GM21529 (cell line): ENCODE measurements around the gene MIPOL1.
"Not testable (repeated sequence)": the region's sequence is repeated elsewhere in the genome, so short reads cannot be mapped to it uniquely, and the experiment has no call there.

ENCODE experiments used
- ATAC-seq: cut with Tn5 transposase; IDR thresholded peaks from one replicate; pipeline ENCODE4 v1.9.1; 2021; ENCODE audit not compliant: unreplicated experiment

MIPOL1 gene

DNA sequence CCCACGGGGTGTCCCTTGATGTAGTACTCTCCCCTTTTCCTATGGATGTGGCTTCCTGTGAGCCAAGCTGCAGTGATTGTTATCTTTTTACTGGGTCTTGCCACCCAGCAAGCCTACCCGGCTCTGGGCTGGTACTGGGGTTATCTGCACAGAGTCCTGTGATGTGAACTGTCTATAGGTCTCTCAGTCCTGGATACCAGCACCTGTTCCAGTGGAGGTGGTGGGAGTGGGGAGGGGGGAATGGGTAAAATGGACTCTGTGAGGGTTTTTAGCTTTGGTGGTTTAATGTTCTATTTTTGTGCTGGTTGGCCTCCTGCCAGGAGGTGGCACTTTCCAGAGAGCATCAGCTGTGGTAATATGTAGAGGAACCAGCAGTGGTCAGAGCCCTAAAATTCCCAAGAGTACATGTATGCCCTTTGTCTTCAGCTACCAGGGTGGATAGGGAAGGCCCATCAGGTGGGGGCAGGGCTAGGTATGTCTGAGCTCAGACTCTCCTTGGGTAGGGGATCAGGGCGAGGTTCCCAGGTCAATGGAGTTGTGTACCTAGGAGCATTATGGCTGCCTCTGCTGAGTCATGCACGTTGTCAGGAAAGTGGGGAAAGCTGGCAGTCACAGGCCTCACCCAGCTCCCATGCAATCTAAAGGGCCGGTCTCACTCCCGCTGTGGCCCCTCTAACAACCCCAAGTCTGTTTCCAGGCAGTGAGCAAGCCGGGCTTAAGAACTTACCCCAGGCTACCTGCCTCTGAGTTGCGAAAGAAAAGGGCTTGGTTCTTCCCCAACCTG lies 199.6 kb downstream of the MIPOL1 start:
- not testable (repeated sequence) for ATAC-seq

DNA sequence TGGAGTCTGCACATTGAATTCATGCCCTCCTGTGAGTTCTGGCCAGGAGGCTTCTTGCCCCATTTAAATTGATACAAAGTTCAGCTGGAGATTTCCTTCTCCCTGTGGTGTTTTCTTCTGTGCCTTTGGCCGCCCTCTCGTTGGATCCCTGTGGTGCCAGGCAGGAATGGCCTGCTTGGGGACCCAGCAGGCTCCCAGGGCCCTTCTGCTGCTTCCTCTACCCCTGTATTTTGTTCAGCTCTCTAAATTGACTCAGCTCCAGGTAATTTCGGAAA lies 200.1 kb downstream of the MIPOL1 start:
- ATAC-seq = no peak

GRCh38 chr14:37399517-37399916 lies 201.8 kb downstream of the MIPOL1 start:
- no peak for ATAC-seq

DNA sequence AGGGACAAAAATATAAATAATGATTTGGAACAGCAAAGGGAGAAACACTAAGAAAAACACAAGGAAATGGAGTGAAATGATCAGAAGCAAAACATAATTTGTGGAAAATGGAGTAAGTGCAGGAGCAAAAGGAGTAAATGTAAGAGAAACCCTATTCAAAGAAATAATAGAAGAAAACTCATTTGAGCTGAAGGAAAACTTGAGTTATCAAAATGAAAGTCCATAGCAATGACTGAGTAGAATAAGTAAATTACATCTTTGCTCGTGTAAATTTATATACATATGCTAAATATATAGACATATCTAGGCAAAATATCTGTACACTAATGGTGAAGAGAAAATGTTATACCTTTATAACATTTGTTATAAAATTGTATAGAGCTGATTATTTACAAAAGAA lies 203.4 kb downstream of the MIPOL1 start:
- no peak for ATAC-seq

DNA sequence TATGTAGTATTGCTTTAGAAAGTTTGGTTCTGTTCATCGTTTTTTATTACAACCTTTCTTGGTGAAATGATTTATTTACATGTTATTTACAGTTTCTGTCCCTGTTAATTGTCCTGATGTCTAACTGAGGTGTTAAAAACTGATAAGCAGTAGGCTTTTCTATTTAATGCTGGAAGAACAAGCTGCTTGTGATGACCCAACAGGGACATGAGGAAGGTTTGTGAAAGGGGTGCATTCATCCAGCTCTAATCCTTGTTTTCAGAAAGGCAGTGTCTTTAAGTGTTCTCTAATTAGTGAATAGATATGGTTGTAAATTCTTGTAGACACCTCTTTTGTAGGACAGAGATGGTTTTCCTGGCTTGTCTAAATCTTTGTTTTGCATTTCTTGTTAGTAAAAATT lies 205.9 kb downstream of the MIPOL1 start:
- no peak for ATAC-seq

DNA sequence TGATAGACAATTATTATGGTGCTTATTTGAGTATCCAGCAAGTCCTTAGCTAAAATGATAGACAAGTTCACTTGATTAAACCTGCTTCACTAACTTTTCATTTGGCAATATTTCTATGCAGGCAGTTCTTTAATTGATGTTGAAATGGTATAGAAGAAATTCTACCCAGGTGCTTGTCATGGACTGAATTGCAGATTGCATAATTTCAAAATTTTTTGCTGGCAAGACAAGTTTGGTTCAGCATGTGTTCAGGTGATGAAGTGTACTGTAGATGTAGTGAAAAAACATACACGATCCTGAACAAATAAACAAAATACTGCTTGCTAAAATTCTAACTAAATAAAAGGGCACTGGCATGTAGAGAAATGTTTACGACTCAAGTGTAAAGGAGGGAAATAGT lies 208.4 kb downstream of the MIPOL1 start:
- no peak for ATAC-seq

DNA sequence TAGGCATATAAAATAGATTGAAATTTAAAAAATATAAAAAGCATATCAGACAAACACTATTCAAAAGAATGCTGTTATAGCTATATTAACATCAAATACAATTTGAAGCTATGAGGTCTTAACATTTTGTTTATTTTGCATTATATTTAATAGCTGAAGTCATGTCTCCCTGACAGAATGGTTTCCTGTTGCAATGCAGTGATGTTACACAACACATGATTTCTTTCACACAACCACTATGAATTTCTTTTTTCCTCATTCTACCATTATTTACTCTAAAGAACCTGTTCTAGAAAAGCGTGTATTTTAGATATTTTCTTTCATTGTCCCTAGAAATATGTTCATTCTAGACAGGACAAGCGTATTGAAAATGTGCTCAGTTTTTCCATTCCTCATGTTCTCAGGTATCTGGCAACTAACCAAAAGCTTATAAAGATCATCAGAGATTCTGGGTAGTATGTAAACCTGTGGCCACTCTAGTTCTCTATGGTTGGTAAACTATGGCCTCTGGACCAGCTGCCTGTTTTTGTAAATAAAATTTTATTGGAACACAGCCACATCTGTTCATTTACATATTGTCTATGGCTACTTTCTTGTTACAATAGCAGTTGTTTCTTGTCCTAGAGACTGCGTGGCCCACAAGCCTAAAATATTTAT lies 213.5 kb downstream of the MIPOL1 start:
- ATAC-seq = no peak

DNA sequence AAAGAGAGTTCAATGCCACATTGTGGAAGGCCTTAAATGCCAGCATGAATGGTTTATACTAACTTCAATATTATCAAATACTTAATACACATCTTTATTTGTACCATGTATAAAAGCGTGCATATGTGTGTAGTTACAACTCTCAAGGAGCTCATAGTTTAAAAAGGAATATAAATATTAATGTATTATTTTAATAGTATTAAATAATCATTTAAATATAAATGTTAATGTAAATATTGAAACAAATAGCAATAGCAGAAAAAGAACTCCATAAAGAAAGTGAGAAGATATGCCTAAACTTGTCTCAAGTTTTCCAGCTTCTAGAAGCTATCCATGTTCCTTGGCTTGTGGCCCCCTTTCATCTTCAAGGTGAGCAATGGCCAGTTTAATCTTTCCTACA lies 215.3 kb downstream of the MIPOL1 start:
- ATAC-seq = no peak

GRCh38 chr14:37413504-37414003 lies 215.8 kb downstream of the MIPOL1 start:
- ATAC-seq = no peak

DNA sequence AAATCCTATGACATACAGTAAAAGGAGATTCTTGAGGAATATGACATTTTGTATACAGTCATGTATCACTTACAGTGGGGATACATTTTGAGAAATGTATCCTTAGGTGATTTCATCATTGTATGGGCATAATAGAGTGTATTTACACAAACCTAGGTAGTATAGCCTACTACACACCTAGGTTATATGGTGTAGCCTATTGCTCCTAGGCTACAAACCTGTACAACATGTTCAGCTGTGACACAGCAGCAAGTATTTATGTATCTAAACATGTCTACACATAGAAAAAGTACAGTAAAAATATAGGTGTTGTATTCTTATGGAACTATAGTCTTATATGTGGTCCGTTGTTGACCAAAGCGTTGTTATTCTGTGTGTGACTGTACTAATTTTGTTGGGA lies 218.5 kb downstream of the MIPOL1 start:
- ATAC-seq = no peak

DNA sequence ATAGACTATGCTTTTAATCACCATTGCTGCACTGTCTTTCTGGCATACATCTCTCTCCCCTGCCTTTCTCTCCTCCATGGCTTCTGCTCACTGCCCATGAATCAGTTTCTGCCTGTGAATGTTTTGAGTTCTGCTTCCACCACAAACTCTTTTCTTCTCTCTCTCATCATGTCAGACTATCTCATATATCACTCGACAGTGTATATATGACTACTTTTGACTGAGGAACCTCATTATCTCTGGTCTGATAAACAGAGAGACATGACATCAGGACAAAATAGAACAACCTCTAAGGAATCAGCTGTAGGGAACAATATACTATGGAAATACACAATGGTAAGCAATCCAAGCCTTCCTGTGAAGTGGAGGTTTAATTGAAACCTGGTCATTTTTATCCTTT lies 219.4 kb downstream of the MIPOL1 start:
- no peak for ATAC-seq

- no peak for ATAC-seq
Observed at GRCh38 chr14:37417833-37418232, 220.1 kb downstream of the MIPOL1 start.

DNA sequence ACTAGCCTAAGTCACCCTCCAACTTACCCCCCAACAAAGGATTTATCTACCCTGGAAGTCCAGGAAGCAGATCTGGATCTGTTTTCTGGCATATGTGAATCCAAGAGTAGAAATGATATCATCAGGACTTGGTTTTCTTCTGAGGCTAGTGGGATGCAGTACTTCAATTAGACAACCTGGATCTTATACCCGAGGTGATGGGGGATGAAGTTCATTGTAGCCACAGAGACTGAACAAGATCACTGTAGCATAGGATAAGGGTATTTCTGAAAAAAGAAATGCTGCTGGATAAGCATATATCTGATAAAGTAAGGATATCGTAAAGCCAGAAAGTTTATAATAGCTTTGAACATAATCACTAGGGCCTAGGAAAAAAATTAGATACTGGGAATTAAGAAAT lies 222.9 kb downstream of the MIPOL1 start:
- no peak for ATAC-seq

- no peak for ATAC-seq
Observed at GRCh38 chr14:37422319-37422718, 224.6 kb downstream of the MIPOL1 start.

DNA sequence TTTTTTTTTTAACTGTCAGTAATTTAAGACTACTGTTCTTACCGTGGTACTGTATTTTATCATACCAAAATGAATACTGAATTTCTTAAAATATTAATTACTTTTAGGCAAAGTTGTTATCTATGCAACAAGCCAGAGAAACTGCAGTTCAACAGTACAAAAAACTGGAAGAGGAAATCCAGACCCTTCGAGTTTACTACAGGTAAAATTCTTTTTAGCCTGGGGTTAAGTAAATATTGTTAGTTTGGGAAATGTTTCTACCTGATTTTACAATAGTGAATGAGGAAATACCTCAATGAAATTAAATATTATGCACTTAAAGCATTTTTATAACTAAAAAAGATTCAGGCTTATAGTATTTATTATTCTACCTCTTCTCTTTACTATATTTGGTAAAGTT lies 225.0 kb downstream of the MIPOL1 start:
- no peak for ATAC-seq

- no peak for ATAC-seq
Observed at GRCh38 chr14:37428954-37429353, 231.2 kb downstream of the MIPOL1 start.

DNA sequence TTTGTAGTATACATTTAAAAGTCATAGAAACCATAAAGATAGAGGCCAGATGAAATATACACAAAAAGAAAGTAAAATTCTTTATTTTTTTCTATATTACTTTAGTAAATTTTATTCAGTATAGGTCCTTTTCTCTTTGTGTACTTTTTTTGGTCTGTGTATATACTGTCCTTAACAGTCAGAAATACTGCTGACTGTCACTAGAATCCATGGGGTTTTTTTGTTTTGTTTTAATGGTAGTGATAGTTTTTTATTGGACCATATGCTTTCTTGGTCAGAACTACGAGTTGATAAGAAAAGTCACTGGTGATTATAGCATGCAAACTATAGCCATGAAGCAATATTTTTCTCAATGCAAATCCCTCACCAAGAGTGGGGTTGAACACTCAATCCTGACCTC lies 231.9 kb downstream of the MIPOL1 start:
- ATAC-seq = no peak

DNA sequence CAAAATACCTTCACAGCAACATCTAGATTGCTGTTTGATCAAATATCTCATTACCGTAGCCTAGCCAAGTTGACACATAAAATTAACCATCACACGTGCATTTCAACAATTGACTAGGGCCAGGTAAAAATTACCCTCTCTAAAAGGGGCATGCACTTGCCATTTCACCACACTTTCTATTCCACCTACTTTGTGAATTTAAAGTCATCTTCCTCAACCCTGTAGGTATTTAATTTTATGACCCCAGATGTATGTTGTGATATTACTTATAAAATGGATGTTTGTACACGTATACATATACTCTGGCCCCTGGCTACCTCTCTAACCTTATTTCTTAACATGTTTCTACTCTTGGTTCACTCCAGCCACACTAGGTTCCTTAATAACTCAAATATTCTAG lies 237.1 kb downstream of the MIPOL1 start:
- ATAC-seq = no peak

DNA sequence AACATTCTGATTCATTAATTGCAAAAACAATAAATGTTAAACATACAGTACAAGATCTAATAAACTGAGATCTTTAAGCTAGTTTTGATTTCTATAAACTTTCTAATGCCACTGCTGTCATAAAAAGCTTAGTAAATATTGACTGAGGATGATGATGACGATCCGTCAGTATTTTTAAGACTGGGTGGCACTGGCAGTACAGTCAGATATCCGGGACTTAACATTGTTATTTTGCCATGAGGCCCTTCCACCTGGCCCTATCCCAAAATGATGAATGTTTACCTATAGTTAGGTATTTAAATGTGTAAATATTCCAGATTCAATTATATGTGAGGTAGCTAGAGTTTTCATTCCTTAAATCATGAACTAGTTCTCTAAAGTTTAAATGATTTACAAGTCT lies 238.8 kb downstream of the MIPOL1 start:
- no peak for ATAC-seq

- no peak for ATAC-seq
Observed at GRCh38 chr14:37437490-37437889, 239.8 kb downstream of the MIPOL1 start.

DNA sequence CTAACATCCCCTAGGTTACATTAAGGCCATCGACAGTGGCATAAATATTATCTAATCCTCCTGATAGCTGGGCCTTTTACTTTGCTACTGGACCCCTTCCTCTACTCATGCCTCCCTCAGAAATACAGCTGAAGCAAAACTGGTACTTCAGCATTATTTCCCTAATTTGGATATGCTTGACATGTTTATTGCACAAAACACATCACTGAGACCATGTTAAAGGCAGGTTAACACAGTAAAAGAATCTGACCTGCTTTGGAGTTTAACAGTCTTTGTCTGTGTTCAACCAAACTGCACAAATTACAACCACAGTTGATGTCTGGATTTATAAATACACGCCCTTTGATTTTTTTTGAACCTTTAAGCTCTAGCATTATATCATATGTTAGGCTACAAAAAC lies 240.7 kb downstream of the MIPOL1 start:
- no peak for ATAC-seq

GRCh38 chr14:37443461-37443860 lies 245.7 kb downstream of the MIPOL1 start:
- no peak for ATAC-seq

GRCh38 chr14:37447883-37448391 lies 250.2 kb downstream of the MIPOL1 start:
- no peak for ATAC-seq
